Measurements from ENCODE around the gene BICD1. TPM values are rescaled to one million over a fixed set of nuclear protein-coding genes. Genes with fewer than 3 reads are reported as not detected.

The BICD1 gene
- total and polyA plus RNA-seq, 5 experiments from 2014 or later: 5.9 to 17.6 (median 7.7) TPM

DNA sequence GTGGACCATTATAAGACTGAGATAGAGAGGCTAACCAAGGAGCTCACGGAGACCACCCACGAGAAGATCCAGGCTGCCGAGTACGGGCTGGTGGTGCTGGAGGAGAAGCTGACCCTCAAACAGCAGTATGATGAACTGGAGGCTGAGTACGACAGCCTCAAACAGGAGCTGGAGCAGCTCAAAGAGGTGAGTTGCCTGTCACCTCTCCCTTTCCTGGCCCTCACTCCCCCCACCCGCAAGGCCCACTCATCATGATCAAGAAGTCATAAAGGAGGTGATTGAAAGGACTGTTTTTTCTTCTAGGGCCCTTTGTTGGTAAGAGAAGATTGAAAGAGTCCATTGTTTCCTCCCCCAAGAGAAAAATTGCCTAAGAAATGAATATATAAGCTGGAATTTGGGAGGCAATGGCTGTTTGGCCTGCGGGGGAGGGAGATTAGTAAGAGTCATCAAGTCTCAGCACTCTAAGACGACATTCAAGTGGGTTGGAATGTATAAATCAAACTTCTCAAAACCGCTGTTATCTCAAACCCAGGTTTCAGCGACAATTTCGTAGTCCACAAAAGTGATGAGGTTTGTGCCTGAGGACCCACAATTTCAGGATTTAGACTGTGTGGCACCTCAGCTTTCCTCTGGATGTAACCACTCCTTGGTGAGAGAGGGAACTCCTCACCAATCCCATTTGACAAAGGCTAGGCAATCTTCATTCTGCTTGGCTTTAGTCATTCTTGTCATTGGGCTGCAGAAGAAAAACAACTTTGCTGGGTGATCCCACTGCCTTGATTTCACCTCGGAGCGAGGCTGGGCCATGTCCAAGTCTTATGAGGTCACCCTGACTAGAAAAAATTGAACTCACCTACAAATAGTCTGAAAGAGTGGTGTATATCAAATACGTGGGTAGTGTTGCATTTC, 966 bp downstream of the BICD1 start:
- ATAC-seq (peak; percentile 10 to 23), DNase-seq (peak in 7 of 10 donors; percentile 1 to 66 (median 18))
- Mint-ChIP-seq H3K4me3 (peak overlapping the region; percentile 89 to 99 (median 96)), H3K4me1 (peaks cover 19 to 36% (median 29%) of the 10 kb centered on the region in 4 donors), H3K27me3 (no peaks in the 10 kb centered on the region), H3K36me3 (peaks cover 0 to 6% (median 0%) of the 10 kb centered on the region in 3 donors), H3K9me3 (no peaks in the 10 kb centered on the region), H3K27ac (peak overlapping the region; percentile 81 to 94 (median 89))
- POLR2A ChIA-PET: interaction anchor here (0.6 to 0.7 kb wide), 2 partner anchors 304 to 367 kb away, joined by 3 read pairs; no protein-coding TSS in a partner anchor

GRCh38 chr12:32108787-32109186, 2.1 kb downstream of the BICD1 start:
- POLR2A ChIA-PET: no interaction called here
- peaks cover 20 to 36% (median 30%) of the 10 kb centered on the region in 4 donors for H3K4me1 Mint-ChIP-seq
- no peaks in the 10 kb centered on the region for H3K27me3 Mint-ChIP-seq
- no peak for ATAC-seq
- no peaks in the 10 kb centered on the region for H3K9me3 Mint-ChIP-seq
- peak overlapping the region in 6 of 10 donors; percentile 23 to 60 (median 44) for H3K27ac Mint-ChIP-seq
- peak overlapping the region; percentile 4 to 97 (median 76) for H3K4me3 Mint-ChIP-seq
- DNase-seq: peak in 1 of 10 donors; percentile 20
- H3K36me3 Mint-ChIP-seq: peaks cover 0 to 9% (median 0%) of the 10 kb centered on the region in 3 donors

- peaks cover 0 to 10% (median 0%) of the 10 kb centered on the region in 3 donors for H3K36me3 Mint-ChIP-seq
- POLR2A ChIA-PET: no interaction called here
- peak overlapping the region in 1 of 10 donors; percentile 13 for H3K4me3 Mint-ChIP-seq
- peak overlapping the region in 1 of 10 donors; percentile 5 for H3K27ac Mint-ChIP-seq
- ATAC-seq: no peak
- peaks cover 22 to 40% (median 33%) of the 10 kb centered on the region in 4 donors for H3K4me1 Mint-ChIP-seq
- H3K9me3 Mint-ChIP-seq: no peaks in the 10 kb centered on the region
- DNase-seq: no peak
- no peaks in the 10 kb centered on the region for H3K27me3 Mint-ChIP-seq
Observed at GRCh38 chr12:32110417-32110816, 3.8 kb downstream of the BICD1 start.

DNA sequence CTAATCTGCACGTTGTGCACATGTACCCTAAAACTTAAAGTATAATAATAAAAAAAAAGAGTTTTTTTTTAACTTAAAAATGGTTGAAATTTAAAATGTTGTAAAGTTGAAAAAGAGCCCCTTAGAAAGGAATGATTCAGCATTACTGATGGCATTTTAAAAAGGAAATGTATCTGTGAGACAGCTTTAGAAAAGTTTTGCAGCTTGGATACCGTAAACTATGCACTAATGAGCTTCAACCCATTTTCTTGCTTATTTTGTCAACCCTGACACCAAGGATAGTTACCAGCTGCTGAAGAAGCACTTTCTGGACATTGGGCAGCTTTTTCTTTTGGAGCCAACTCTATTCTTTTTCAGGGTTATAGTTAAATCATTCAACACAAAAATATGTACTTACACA, 4.3 kb downstream of the BICD1 start:
- POLR2A ChIA-PET: no interaction called here
- H3K27me3 Mint-ChIP-seq: no peaks in the 10 kb centered on the region
- no peak overlapping the region for H3K27ac Mint-ChIP-seq
- peaks cover 0 to 11% (median 0%) of the 10 kb centered on the region in 3 donors for H3K36me3 Mint-ChIP-seq
- DNase-seq: no peak
- H3K9me3 Mint-ChIP-seq: no peaks in the 10 kb centered on the region
- no peak for ATAC-seq
- peaks cover 19 to 42% (median 34%) of the 10 kb centered on the region in 4 donors for H3K4me1 Mint-ChIP-seq
- no peak overlapping the region for H3K4me3 Mint-ChIP-seq

DNA sequence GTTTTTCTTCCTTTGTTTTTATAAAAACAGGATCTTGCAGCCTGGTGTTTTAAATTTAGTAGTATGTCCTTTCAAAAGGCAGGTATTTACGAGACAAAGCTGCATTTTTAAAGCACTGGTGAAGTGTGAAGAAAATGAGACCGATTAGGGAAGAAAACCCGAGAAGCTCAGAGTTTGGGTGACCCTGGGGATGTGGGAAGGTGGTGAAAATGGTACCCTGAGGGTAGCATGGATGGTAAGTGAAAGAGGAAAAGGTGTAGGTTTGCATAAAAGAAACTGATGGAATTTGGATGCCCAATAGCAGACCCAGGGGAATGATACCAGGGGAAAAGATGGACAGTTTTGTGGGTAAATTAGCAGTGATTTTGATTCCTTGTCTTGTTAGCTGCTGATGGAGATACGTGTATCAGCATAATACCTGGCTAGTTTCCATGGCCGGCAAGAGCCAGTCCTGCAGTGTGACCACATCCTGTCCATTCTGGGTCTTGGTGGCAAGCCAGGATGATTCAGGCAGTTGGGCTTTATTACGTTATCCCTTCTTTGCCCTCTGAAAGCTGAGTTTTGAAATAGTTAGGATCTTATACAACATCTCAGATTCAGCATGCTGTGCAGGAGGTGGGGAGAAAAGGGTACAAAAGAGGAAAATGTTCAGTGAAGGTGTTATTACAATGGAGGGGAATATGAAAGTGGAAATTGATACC, 8.9 kb downstream of the BICD1 start:
- no peak for ATAC-seq
- Mint-ChIP-seq H3K27ac (peak overlapping the region in 3 of 10 donors; percentile 5 to 16 (median 9)), H3K4me3 (no peak overlapping the region), H3K9me3 (no peaks in the 10 kb centered on the region), H3K4me1 (peaks cover 6 to 17% (median 12%) of the 10 kb centered on the region in 4 donors), H3K36me3 (peaks cover 0 to 14% (median 5%) of the 10 kb centered on the region in 3 donors), H3K27me3 (no peaks in the 10 kb centered on the region)
- DNase-seq: no peak
- POLR2A ChIA-PET: no interaction called here

- POLR2A ChIA-PET: interaction anchor here (0.7 kb wide), 1 partner anchor 11 kb away, joined by 3 read pairs; no protein-coding TSS in a partner anchor
- Mint-ChIP-seq H3K9me3 (no peaks in the 10 kb centered on the region), H3K27ac (no peak overlapping the region), H3K4me3 (no peak overlapping the region), H3K27me3 (no peaks in the 10 kb centered on the region), H3K36me3 (peaks cover 0 to 11% (median 5%) of the 10 kb centered on the region in 3 donors), H3K4me1 (peaks cover 6 to 18% (median 13%) of the 10 kb centered on the region in 4 donors)
- DNase-seq (no peak), ATAC-seq (no peak)
Observed at GRCh38 chr12:32116897-32117296, 10.2 kb downstream of the BICD1 start.

GRCh38 chr12:32117316-32117715, 10.7 kb downstream of the BICD1 start:
- Mint-ChIP-seq H3K27me3 (no peaks in the 10 kb centered on the region), H3K4me1 (peaks cover 6 to 18% (median 13%) of the 10 kb centered on the region in 4 donors), H3K4me3 (no peak overlapping the region), H3K36me3 (peaks cover 0 to 7% (median 5%) of the 10 kb centered on the region in 3 donors), H3K27ac (no peak overlapping the region), H3K9me3 (no peaks in the 10 kb centered on the region)
- POLR2A ChIA-PET: interaction anchor here (0.7 kb wide), 1 partner anchor 10 kb away, joined by 3 read pairs; no protein-coding TSS in a partner anchor
- DNase-seq: no peak
- ATAC-seq: no peak

- Mint-ChIP-seq H3K36me3 (peaks cover 0 to 8% (median 5%) of the 10 kb centered on the region in 3 donors), H3K4me1 (peaks cover 8 to 18% (median 13%) of the 10 kb centered on the region in 4 donors), H3K27ac (no peak overlapping the region), H3K9me3 (no peaks in the 10 kb centered on the region), H3K27me3 (no peaks in the 10 kb centered on the region), H3K4me3 (no peak overlapping the region)
- POLR2A ChIA-PET: no interaction called here
- no peak for ATAC-seq
- DNase-seq: no peak
Observed at GRCh38 chr12:32118806-32119205, 12.2 kb downstream of the BICD1 start.

GRCh38 chr12:32120419-32120818, 13.8 kb downstream of the BICD1 start:
- H3K27me3 Mint-ChIP-seq: no peaks in the 10 kb centered on the region
- peaks cover 9 to 17% (median 12%) of the 10 kb centered on the region in 4 donors for H3K4me1 Mint-ChIP-seq
- H3K9me3 Mint-ChIP-seq: no peaks in the 10 kb centered on the region
- H3K4me3 Mint-ChIP-seq: no peak overlapping the region
- DNase-seq (no peak), ATAC-seq (no peak)
- no peak overlapping the region for H3K27ac Mint-ChIP-seq
- peaks cover 0 to 10% (median 4%) of the 10 kb centered on the region in 3 donors for H3K36me3 Mint-ChIP-seq
- POLR2A ChIA-PET: no interaction called here

GRCh38 chr12:32124637-32125036, 18.0 kb downstream of the BICD1 start:
- no peaks in the 10 kb centered on the region for H3K27me3 Mint-ChIP-seq
- H3K4me1 Mint-ChIP-seq: peaks cover 5 to 12% (median 7%) of the 10 kb centered on the region in 4 donors
- peaks cover 0 to 5% (median 2%) of the 10 kb centered on the region in 3 donors for H3K36me3 Mint-ChIP-seq
- ATAC-seq (no peak), DNase-seq (no peak)
- no peaks in the 10 kb centered on the region for H3K9me3 Mint-ChIP-seq
- POLR2A ChIA-PET: no interaction called here
- H3K27ac Mint-ChIP-seq: peak overlapping the region in 2 of 10 donors; percentile 27 to 82
- no peak overlapping the region for H3K4me3 Mint-ChIP-seq

DNA sequence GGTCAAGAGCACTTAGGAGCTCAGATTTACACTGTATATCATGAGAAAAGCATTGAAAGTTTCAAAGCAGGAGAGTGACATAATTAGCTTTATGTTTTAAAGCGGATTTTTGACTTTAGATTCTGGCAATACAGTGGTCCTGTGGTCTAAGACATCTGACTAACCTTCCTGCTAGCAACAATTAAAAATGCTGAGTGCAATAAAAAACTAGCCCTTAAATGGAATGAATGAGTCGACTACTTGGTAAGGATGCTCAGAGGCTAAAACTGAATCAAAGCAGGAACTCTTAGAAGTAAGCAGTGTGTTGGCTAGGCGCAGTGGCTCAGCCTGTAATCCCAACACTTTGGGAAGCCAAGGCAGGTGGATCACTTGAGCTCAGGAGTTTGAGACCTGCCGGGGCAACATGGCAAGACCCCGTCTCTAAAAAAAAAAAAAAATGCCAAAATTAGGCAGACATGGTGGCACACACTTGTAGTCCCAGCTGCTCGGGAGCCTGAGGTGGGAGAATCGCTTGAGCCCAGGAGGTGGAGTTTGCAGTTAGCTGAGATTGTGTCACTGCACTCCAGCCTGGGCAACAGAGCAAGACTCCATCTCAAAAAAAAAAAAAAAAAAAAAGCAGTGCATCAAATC, 18.9 kb downstream of the BICD1 start:
- H3K4me3 Mint-ChIP-seq: no peak overlapping the region
- POLR2A ChIA-PET: no interaction called here
- no peak for ATAC-seq
- DNase-seq: no peak
- H3K27ac Mint-ChIP-seq: no peak overlapping the region
- peaks cover 0 to 5% (median 2%) of the 10 kb centered on the region in 3 donors for H3K36me3 Mint-ChIP-seq
- H3K4me1 Mint-ChIP-seq: peaks cover 1 to 7% (median 6%) of the 10 kb centered on the region in 4 donors
- H3K27me3 Mint-ChIP-seq: no peaks in the 10 kb centered on the region
- H3K9me3 Mint-ChIP-seq: no peaks in the 10 kb centered on the region

GRCh38 chr12:32126720-32127119, 20.1 kb downstream of the BICD1 start:
- Mint-ChIP-seq H3K27ac (no peak overlapping the region), H3K4me3 (no peak overlapping the region), H3K4me1 (peaks cover 0 to 8% (median 6%) of the 10 kb centered on the region in 4 donors), H3K9me3 (no peaks in the 10 kb centered on the region), H3K27me3 (no peaks in the 10 kb centered on the region), H3K36me3 (peaks cover 0 to 5% (median 2%) of the 10 kb centered on the region in 3 donors)
- DNase-seq: no peak
- no peak for ATAC-seq
- POLR2A ChIA-PET: no interaction called here

All from naive thymus-derived CD8-positive, alpha-beta T cell (primary cell).